Central memory CD4-positive, alpha-beta T cell (primary cell): ENCODE data around the gene BAAT.
"Not testable (repeated sequence)": the region's sequence is repeated elsewhere in the genome, so short reads cannot be mapped to it uniquely, and the experiment has no call there.

ENCODE experiments used
- DNase-seq: peaks from one replicate; pipeline ENCODE4 v3.0.0; 2022
- total RNA-seq, 3 experiments: gene quantifications; one replicate each; lab custom pipeline; 2026; lab: John Stamatoyannopoulos, UW

The BAAT gene
- total RNA-seq = 0.19 to 1.0 (median 0.39) reads per million in 3 experiments

- DNase-seq = not testable (repeated sequence)
Measured at GRCh38 chr9:101384873-101385536, at the start of gene BAAT. Gene BAAT (minus strand): TSS chr9:101385006. CDS start chr9:101371404, 13,602 bp downstream.

- DNase-seq = no peak
Measured at GRCh38 chr9:101433229-101433628, 48.4 kb upstream of the BAAT start.

GRCh38 chr9:101432740-101433139 is 47.9 kb upstream of the BAAT start:
- DNase-seq = no peak

- DNase-seq = no peak
Measured at GRCh38 chr9:101432171-101432570, 47.4 kb upstream of the BAAT start.

GRCh38 chr9:101429736-101430135 is 44.9 kb upstream of the BAAT start:
- DNase-seq = no peak

GRCh38 chr9:101428909-101429308 is 44.1 kb upstream of the BAAT start:
- no peak for DNase-seq

- no peak for DNase-seq
Measured at GRCh38 chr9:101427957-101428655, 43.3 kb upstream of the BAAT start.

- no peak for DNase-seq
Measured at GRCh38 chr9:101427358-101427757, 42.6 kb upstream of the BAAT start.

- no peak for DNase-seq
Measured at GRCh38 chr9:101421653-101422065, 36.9 kb upstream of the BAAT start.

- no peak for DNase-seq
Measured at GRCh38 chr9:101419863-101420262, 35.1 kb upstream of the BAAT start.

- no peak for DNase-seq
Measured at GRCh38 chr9:101418518-101419430, 34.0 kb upstream of the BAAT start.

GRCh38 chr9:101417977-101418376 is 33.2 kb upstream of the BAAT start:
- no peak for DNase-seq

GRCh38 chr9:101417389-101417788 is 32.6 kb upstream of the BAAT start:
- DNase-seq = no peak

GRCh38 chr9:101415578-101415977 is 30.8 kb upstream of the BAAT start:
- DNase-seq = no peak

GRCh38 chr9:101414839-101415238 is 30.0 kb upstream of the BAAT start:
- DNase-seq = no peak

GRCh38 chr9:101409079-101409477 is 24.3 kb upstream of the BAAT start:
- DNase-seq = no peak

GRCh38 chr9:101408374-101409078 is 23.7 kb upstream of the BAAT start:
- no peak for DNase-seq

GRCh38 chr9:101403516-101404285 is 18.9 kb upstream of the BAAT start:
- no peak for DNase-seq

- no peak for DNase-seq
Measured at GRCh38 chr9:101400120-101400519, 15.3 kb upstream of the BAAT start.

GRCh38 chr9:101399643-101399970 is 14.8 kb upstream of the BAAT start:
- no peak for DNase-seq

- DNase-seq = no peak
Measured at GRCh38 chr9:101398930-101399642, 14.3 kb upstream of the BAAT start.
